GM12872 (cell line): ENCODE results near the gene RCE1.

Source experiments
- CTCF ChIP-seq: IDR thresholded peaks from 3 replicates; pipeline ENCODE4 v1.5.1; 2011; ENCODE audit warnings: low read depth, mild to moderate bottlenecking, low read length, moderate library complexity; ENCODE audit not compliant: insufficient read depth

The RCE1 gene

GRCh38 chr11:66851698-66852465 is 8.6 kb downstream of the RCE1 start:
- peak; percentile 58 for TF ChIP-seq CTCF

- no peak for TF ChIP-seq CTCF
Measured at GRCh38 chr11:66852466-66853241, 9.4 kb downstream of the RCE1 start.

GRCh38 chr11:66853242-66854229 is 10.3 kb downstream of the RCE1 start:
- no peak for TF ChIP-seq CTCF

- TF ChIP-seq CTCF = no peak
Measured at GRCh38 chr11:66854231-66854661, 11.0 kb downstream of the RCE1 start.

- no peak for TF ChIP-seq CTCF
Measured at GRCh38 chr11:66854729-66855211, 11.5 kb downstream of the RCE1 start.

- TF ChIP-seq CTCF = no peak
Measured at GRCh38 chr11:66855574-66856495, 12.6 kb downstream of the RCE1 start.
